GM23248 (cell line): ENCODE results near the gene ZNF597.

Experiments used
- EZH2 ChIP-seq: fragments of 200-600 bp; sonication (generic); IDR thresholded peaks from 2 replicates; pipeline ENCODE4 v1.6.1; 2018; ENCODE audit warnings: antibody characterized with exemption, mild to moderate bottlenecking; ENCODE audit not compliant: insufficient read depth, poor library complexity, severe bottlenecking
- EZH2phosphoT487 ChIP-seq: fragments of 200-600 bp; sonication (generic); IDR thresholded peaks from 2 replicates; pipeline ENCODE4 v1.6.1; 2018; ENCODE audit warnings: antibody characterized with exemption, moderate library complexity, mild to moderate bottlenecking, low read depth; ENCODE audit not compliant: insufficient read depth

DNA sequence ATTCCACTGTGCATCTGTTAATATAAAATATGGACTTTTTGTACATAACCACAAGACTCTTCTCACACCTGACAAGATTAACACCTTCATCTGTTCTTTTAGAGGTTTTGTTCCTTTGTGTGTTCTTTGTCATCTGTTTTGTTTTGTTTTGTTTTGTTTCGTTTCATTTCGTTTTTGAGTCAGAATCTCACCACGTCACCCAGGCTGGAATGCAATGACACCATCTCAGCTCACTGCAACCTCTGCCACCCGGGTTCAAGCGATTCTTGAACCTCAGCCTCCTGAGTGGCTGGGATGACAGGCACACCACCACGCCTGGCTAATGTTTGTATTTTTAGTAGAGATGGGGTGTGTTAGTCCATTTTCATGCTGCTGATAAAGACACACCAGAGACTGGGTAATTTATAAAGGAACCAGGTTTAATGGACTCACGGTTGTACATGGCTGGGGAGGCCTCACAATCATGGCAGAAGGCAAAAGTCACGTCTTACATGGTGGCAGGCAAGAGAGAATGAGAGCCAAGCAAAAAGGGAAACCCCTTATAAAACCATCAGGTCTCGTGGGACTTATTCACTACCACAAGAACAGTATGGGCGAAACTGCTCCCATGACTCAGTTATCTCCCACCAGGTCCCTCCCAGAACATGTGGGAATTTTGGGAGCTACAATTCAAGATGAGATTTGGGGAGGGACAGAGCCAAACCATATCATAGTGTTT lies 29.7 kb upstream of the ZNF597 start:
- no peak for TF ChIP-seq EZH2
- TF ChIP-seq EZH2phosphoT487: no peak
